BLaER1 (cell line): ENCODE measurements around the gene TIMP3.

Experiments
- H3K27ac ChIP-seq: shearing (Covaris generic); formaldehyde crosslinking; 2 replicates; pipeline ENCODE4 v1.8.1; 2022
- H3K27me3 ChIP-seq: shearing (Covaris generic); formaldehyde crosslinking; 2 replicates; pipeline ENCODE4 v1.8.1; 2022
- H3K36me3 ChIP-seq: shearing (Covaris generic); formaldehyde crosslinking; 2 replicates; pipeline ENCODE4 v1.8.1; 2022
- H3K4me1 ChIP-seq: shearing (Covaris generic); formaldehyde crosslinking; 2 replicates; pipeline ENCODE4 v1.8.1; 2022
- H3K4me2 ChIP-seq: shearing (Covaris generic); formaldehyde crosslinking; 2 replicates; pipeline ENCODE4 v1.8.1; 2022
- H3K4me3 ChIP-seq: shearing (Covaris generic); formaldehyde crosslinking; 2 replicates; pipeline ENCODE4 v1.8.1; 2022
- H3K9ac ChIP-seq: shearing (Covaris generic); formaldehyde crosslinking; 2 replicates; pipeline ENCODE4 v1.8.1; 2022
- H3K9me3 ChIP-seq: shearing (Covaris generic); formaldehyde crosslinking; 2 replicates; pipeline ENCODE4 v1.8.1; 2022
- H4K20me1 ChIP-seq: shearing (Covaris generic); formaldehyde crosslinking; 2 replicates; pipeline ENCODE4 v1.8.1; 2022
- Cebpa-rat ChIP-seq: shearing (Covaris generic); IDR thresholded peaks from 2 replicates; pipeline ENCODE4 v1.8.1; 2022

Gene TIMP3

DNA sequence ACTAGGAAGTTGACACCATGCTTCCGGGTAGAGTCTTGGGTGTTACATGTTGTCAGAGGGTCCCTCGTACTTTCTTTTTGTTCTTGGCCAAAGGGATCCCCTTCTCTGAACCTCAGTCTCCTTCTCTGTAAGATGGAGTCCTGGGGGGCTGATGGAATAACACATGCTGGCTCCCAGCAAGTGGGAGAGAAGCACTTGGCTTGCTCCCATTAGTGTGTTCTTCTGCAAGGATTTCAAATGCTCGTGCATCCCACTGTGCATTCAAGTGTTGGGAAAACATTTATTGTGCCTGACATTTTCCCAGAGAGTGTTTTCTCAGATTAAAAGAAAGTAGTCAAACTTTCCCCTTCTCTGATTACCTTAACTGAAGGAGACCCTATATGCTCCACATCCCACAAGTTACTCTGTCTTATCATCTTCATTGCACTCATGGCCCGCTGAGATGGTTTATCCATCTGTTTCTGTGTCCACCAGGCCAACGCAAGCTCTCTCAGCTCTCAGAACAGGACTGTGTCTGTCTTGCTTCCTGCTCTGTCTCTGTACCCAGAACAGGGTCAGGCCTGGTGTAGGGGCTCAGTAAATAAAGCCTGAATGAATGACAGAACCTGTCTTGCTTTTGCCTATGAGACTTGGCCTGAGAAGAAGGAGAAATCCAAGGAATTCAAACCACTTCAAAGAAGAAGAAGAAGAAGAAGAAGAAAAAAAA, 16.0 kb upstream of the TIMP3 start:
- H3K9ac ChIP-seq = no peak overlapping the region
- no peak overlapping the region for H3K4me3 ChIP-seq

DNA sequence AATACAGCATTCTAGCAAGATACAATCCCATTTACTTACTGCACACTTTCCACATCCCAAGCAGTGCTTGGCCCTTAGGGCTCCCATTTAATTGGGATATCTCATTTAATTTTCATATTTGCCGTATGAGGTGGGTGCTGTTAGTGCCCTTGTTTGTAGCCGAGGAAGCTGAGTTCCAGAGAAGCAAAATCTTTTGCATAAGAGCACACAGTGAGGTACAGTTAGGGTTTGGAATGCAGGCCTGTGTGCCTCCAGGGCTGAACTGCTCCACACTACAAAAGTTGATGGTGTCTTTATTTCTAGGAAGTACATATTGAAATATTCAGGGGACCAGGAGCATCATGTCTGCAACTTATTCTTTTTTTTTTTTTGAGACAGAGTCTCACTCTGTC, 15.5 kb upstream of the TIMP3 start:
- H3K9ac ChIP-seq = no peak overlapping the region
- H4K20me1 ChIP-seq = no peaks in the 10 kb centered on the region
- H3K4me3 ChIP-seq = no peak overlapping the region
- no peak overlapping the region for H3K27ac ChIP-seq
- H3K36me3 ChIP-seq = no peaks in the 10 kb centered on the region
- H3K4me1 ChIP-seq = no peaks in the 10 kb centered on the region
- no peaks in the 10 kb centered on the region for H3K27me3 ChIP-seq
- TF ChIP-seq Cebpa-rat = no peak
- H3K4me2 ChIP-seq = no peak overlapping the region
- no peaks in the 10 kb centered on the region for H3K9me3 ChIP-seq

More for the DNA sequence above, 16.0 kb upstream of the TIMP3 start:
- Histone ChIP-seq H3K9me3 (no peaks in the 10 kb centered on the region), H3K4me2 (no peak overlapping the region), H3K36me3 (no peaks in the 10 kb centered on the region), H3K27ac (no peak overlapping the region), H4K20me1 (no peaks in the 10 kb centered on the region), H3K4me1 (peaks cover 2% of the 10 kb centered on the region; the same call in 1 of the 2 replicates), H3K27me3 (no peaks in the 10 kb centered on the region)
- TF ChIP-seq Cebpa-rat = no peak

DNA sequence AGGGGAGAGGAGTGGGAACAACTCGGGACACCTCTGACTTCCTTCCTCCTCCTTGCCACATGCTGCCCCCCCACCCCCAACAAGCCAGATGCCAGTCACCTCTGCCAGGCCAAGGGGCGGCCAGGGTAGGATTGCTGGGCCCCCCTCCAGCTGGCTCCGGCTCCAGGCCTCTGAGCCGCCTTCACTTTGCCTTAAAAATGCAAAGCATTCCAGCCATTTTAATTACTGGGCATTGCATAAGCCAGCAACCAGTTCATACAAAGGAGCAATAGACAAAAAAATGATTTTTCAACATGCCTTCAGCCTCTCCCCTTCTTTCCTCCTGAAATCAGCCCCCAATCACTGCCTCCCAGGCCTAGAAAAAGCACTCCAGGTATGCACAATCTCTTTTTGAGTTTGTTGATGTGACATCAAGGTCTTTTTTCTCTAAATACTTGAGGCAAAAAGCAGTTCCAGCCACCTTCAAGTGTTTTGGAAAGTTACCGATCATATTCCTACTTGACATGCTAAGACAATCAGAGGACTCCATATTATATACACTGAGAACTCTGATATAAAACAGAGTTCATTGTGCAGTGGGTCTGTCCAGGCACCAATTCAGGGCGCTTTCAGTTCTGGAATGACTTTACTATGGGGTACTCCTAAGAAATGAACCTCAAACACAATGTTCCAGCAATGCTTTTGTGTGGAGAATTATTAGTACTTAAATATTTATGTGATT, 12.4 kb upstream of the TIMP3 start:
- peaks cover 8% of the 10 kb centered on the region for H3K4me1 ChIP-seq
- H3K9ac ChIP-seq = no peak overlapping the region
- no peak overlapping the region for H3K4me2 ChIP-seq

DNA sequence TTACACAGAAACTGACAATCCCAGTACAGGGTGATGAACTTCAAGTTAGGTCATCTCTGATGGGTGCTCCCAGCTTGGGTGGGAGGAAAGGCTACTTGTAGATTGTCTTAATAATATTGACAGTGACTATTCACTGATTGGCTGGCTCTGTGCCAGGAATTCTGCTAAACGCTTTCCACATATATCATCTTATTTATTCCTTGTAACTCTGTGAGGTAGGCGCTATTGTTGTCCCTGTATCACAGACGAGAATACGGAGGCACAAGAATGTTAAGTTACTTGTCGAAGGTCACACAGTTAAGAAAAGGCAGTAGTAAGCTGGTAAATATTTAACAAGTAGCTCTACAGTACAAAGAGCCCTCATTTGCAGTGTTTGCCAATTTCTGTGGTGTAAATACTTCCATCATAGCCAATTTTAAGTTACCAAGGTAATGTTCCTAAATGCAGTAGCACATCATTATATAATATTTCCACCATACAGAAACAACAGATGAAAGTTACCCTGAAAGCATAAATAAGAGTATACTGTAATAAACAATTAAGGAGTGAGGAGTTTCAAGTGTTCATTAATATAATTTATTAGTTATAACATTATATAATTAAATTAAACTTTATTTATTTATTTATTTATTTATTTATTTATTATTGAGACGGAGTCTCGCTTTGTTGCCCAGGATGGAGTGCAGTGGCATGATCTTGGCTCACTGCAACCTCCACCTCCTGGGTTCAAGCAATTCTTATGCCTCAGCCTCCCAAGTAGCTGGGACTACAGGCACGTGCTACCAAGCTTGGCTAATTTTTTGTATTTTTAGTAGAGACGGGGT, 11.5 kb upstream of the TIMP3 start:
- H3K4me1 ChIP-seq = peaks cover 8% of the 10 kb centered on the region
- no peak overlapping the region for H3K27ac ChIP-seq
- no peaks in the 10 kb centered on the region for H3K9me3 ChIP-seq
- TF ChIP-seq Cebpa-rat = no peak
- H3K9ac ChIP-seq = no peak overlapping the region
- H3K4me2 ChIP-seq = no peak overlapping the region
- H3K27me3 ChIP-seq = no peaks in the 10 kb centered on the region
- H3K4me3 ChIP-seq = no peak overlapping the region
- H3K36me3 ChIP-seq = no peaks in the 10 kb centered on the region
- H4K20me1 ChIP-seq = no peaks in the 10 kb centered on the region

More for the DNA sequence above, 12.4 kb upstream of the TIMP3 start:
- Histone ChIP-seq H3K27me3 (no peaks in the 10 kb centered on the region), H3K27ac (no peak overlapping the region), H3K4me3 (no peak overlapping the region), H4K20me1 (no peaks in the 10 kb centered on the region), H3K9me3 (no peaks in the 10 kb centered on the region), H3K36me3 (no peaks in the 10 kb centered on the region)
- no peak for TF ChIP-seq Cebpa-rat

DNA sequence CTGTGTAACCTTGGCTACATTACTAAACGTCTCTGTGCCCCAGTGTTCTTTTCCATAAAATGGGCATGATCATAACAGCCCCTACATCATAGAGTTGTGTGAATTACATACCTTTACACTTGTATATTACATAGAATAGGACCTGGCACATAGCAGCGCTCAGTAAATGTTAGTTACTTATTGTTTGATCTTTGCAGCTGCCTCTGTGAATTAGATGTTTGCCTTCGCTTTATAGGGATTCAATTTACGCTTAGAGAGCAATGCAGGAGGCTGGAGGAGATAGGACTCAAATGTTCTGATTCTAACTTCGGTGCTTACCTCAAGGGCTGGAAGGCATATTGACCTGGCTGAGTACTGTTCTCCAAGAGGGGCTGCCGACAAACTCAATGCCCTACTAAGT, 10.4 kb upstream of the TIMP3 start:
- Histone ChIP-seq H3K27me3 (no peaks in the 10 kb centered on the region), H3K4me1 (peaks cover 8% of the 10 kb centered on the region), H3K4me3 (no peak overlapping the region), H3K27ac (no peak overlapping the region), H4K20me1 (no peaks in the 10 kb centered on the region), H3K36me3 (no peaks in the 10 kb centered on the region), H3K9me3 (no peaks in the 10 kb centered on the region), H3K9ac (no peak overlapping the region), H3K4me2 (no peak overlapping the region)
- TF ChIP-seq Cebpa-rat = no peak

DNA sequence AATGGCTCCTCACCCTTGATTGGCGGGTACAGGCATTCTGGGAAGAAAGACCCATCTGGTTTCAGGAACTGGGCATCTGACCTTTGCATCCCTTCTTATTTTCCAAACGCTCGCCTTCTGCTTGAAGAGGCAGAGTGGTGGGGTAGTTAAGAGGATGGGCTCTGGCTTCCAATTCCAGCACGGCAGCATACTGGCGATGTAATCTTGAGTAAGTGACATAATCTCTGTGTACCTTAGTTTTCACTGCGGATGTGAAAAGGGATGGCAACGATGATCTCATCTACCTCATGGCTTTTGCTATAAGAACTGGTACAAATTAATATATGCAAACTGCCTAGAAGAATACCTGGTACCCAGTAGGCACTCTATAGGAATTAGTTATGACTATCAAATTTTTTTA, 10.0 kb upstream of the TIMP3 start:
- no peaks in the 10 kb centered on the region for H4K20me1 ChIP-seq
- no peaks in the 10 kb centered on the region for H3K36me3 ChIP-seq
- peaks cover 13% of the 10 kb centered on the region for H3K4me1 ChIP-seq
- H3K9ac ChIP-seq = no peak overlapping the region
- no peaks in the 10 kb centered on the region for H3K9me3 ChIP-seq
- no peaks in the 10 kb centered on the region for H3K27me3 ChIP-seq
- H3K4me3 ChIP-seq = no peak overlapping the region
- TF ChIP-seq Cebpa-rat = no peak
- no peak overlapping the region for H3K4me2 ChIP-seq
- no peak overlapping the region for H3K27ac ChIP-seq

DNA sequence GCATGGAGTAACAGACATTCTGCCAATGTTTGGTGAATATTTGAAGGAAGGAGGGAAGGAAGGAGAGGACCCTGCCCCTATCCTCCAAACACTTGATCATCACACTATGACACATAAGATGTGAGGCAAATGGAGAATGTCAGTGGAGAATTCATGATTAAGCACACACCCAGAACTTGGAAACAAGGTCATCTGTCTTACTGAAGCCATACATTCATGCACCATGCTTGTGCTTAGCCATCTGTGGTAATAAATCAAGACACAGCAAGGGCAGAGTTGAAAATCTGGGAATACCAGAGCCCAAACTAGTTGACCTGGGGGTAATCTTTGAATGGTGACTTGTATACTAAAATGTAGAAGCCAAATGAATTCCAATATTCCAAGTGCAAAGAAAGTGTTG, 7.9 kb upstream of the TIMP3 start:
- H3K9ac ChIP-seq = no peak overlapping the region
- TF ChIP-seq Cebpa-rat = no peak
- peaks cover 20% of the 10 kb centered on the region for H3K4me1 ChIP-seq
- no peaks in the 10 kb centered on the region for H4K20me1 ChIP-seq
- H3K36me3 ChIP-seq = no peaks in the 10 kb centered on the region
- H3K27me3 ChIP-seq = no peaks in the 10 kb centered on the region
- H3K4me2 ChIP-seq = no peak overlapping the region
- no peak overlapping the region for H3K4me3 ChIP-seq
- no peak overlapping the region for H3K27ac ChIP-seq
- no peaks in the 10 kb centered on the region for H3K9me3 ChIP-seq

DNA sequence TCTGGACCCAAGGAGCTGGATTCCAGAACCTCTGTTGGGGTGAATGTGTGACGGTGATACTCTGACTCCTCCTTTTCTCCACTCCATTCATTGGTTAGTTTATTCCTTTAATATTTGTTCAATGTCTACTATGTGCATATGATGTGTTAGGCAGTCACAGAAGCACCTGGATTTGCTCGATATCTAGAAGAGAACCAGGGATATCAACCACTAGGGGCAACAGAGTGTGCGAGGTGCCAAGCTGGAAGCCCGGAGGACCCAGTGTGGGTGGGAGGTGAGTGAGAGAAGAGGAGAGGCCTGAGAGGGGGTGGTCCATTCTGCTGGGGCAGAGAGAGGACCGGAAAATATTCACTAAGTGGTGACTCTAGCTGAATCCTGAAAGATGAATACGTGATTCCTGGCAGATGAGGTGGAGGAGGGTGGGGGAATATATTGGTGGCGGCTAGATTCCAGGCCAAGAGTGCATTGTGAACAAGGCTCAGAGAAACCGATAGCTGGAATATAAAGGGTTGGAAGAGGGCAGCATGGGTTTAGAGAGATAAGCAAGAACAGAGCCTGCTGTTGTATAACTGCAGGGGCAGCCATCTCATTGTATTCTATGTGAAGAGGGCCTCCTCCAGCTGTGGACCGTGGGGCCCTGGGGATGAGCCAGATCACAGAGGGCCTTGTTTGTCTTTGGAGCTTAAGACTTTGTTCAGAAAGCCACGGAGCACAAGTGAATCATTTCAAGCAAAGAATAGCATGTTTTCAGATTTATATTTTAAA, 6.9 kb upstream of the TIMP3 start:
- H3K4me3 ChIP-seq = no peak overlapping the region
- no peaks in the 10 kb centered on the region for H3K36me3 ChIP-seq
- H3K9me3 ChIP-seq = no peaks in the 10 kb centered on the region
- H3K4me2 ChIP-seq = no peak overlapping the region
- H3K27me3 ChIP-seq = no peaks in the 10 kb centered on the region
- no peaks in the 10 kb centered on the region for H4K20me1 ChIP-seq
- no peak overlapping the region for H3K9ac ChIP-seq
- H3K4me1 ChIP-seq = peaks cover 20% of the 10 kb centered on the region
- TF ChIP-seq Cebpa-rat = no peak
- no peak overlapping the region for H3K27ac ChIP-seq

DNA sequence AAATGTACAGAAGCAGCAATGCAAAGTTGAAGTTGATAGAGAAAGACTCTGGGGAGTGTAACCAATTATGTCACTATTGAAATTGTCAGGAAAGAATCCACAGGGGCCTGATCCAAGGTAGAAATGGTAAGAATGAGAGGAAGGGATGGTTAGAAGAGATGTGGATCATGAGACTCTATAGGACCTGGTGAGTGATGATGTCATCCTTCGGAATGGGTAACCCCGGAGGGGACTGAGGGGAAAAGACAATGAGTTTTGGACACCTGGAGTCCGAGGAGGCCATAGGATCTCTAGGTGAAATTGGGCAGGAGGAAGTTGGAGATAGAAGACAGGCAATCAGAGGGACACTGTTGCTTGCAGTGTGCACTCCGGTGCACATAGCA, 6.3 kb upstream of the TIMP3 start:
- Histone ChIP-seq H3K27me3 (no peaks in the 10 kb centered on the region), H4K20me1 (no peaks in the 10 kb centered on the region), H3K36me3 (no peaks in the 10 kb centered on the region), H3K27ac (no peak overlapping the region), H3K4me2 (no peak overlapping the region), H3K9me3 (no peaks in the 10 kb centered on the region), H3K4me1 (peaks cover 20% of the 10 kb centered on the region), H3K9ac (no peak overlapping the region), H3K4me3 (no peak overlapping the region)
- no peak for TF ChIP-seq Cebpa-rat
